IMR-90 (cell line): ENCODE data around the gene SLC25A21. TPM values are rescaled to one million over a fixed set of nuclear protein-coding genes. Genes with fewer than 3 reads are reported as not detected.
A peak's percentile ranks its signal among the peaks of the same experiment; 100 is the strongest.

Experiments
- ATAC-seq: fragments of 200-7000 bp; cut with Tn5 transposase; 2 replicates; pipeline ENCODE4 v1.9.1; 2020; ENCODE audit warnings: low read depth, mild to moderate bottlenecking, moderate library complexity
- BruUV-seq: library from RNA; stranded (reverse); fragments of 400-500 nt; replicated peaks from 2 replicates; lab custom pipeline; 2021; lab: Mats Ljungman, UMichigan
- CTCF ChIA-PET: fragments of 300-600 bp; formaldehyde crosslinking; extraction: SDS; loops from one replicate; lab custom pipeline; 2021; ENCODE audit warnings: antibody characterized with exemption; lab: Yijun Ruan, JAX
- POLR2A ChIA-PET: fragments of 300-600 bp; sonication (Branson Sonifier 250); formaldehyde crosslinking; loops from one replicate; lab custom pipeline; 2022; ENCODE audit warnings: antibody characterized with exemption; ENCODE audit not compliant: unreplicated experiment; lab: Charles Lee
- DNase-seq: peaks from one replicate; pipeline ENCODE4 v3.0.0; 2013
- H2AFZ ChIP-seq: replicated peaks from 2 replicates; pipeline ENCODE3; 2013; ENCODE audit warnings: low read length, mild to moderate bottlenecking; ENCODE audit not compliant: poor library complexity
- H2AK5ac ChIP-seq: 2 replicates; pipeline ENCODE4 v1.6.1; 2013; ENCODE audit warnings: low read depth, low read length, inconsistent platforms
- H2AK9ac ChIP-seq: replicated peaks from 2 replicates; pipeline ENCODE3; 2013; ENCODE audit warnings: mild to moderate bottlenecking, low read depth, low read length, moderate library complexity; ENCODE audit not compliant: poor library complexity
- H2BK120ac ChIP-seq: 2 replicates; pipeline ENCODE4 v1.6.1; 2013; ENCODE audit warnings: low read depth, low read length, inconsistent platforms
- H2BK15ac ChIP-seq: 3 replicates; pipeline ENCODE4 v1.6.1; 2013; ENCODE audit warnings: low read depth, low read length, inconsistent platforms
- H2BK20ac ChIP-seq: 2 replicates; pipeline ENCODE4 v1.6.1; 2013; ENCODE audit warnings: low read depth, mild to moderate bottlenecking, inconsistent platforms, low read length, moderate library complexity
- H2BK5ac ChIP-seq: 2 replicates; pipeline ENCODE4 v1.6.1; 2013; ENCODE audit warnings: mild to moderate bottlenecking, low read depth, low read length, inconsistent platforms; ENCODE audit not compliant: poor library complexity, severe bottlenecking
- H3K14ac ChIP-seq: replicated peaks from 2 replicates; pipeline ENCODE4 v1.6.1; 2013; ENCODE audit warnings: low read depth, low read length, inconsistent platforms
- H3K18ac ChIP-seq: 2 replicates; pipeline ENCODE4 v1.6.1; 2013; ENCODE audit warnings: low read depth, low read length, control low read depth
- H3K23ac ChIP-seq: 2 replicates; pipeline ENCODE4 v1.6.1; 2013; ENCODE audit warnings: low read depth, low read length, inconsistent platforms
- H3K27ac ChIP-seq: 2 replicates; pipeline ENCODE4 v1.5.1; 2013; ENCODE audit warnings: mild to moderate bottlenecking, control low read depth, low read length; ENCODE audit not compliant: insufficient read depth
- H3K27me3 ChIP-seq: 2 replicates; pipeline ENCODE4 v1.6.1; 2013; ENCODE audit warnings: low read length; ENCODE audit not compliant: control insufficient read depth, insufficient read depth
- H3K36me3 ChIP-seq: 2 replicates; pipeline ENCODE4 v1.6.1; 2013; ENCODE audit warnings: low read length, mixed read lengths; ENCODE audit not compliant: control insufficient read depth, insufficient read depth
- H3K4ac ChIP-seq: 2 replicates; pipeline ENCODE4 v1.6.1; 2013; ENCODE audit warnings: low read depth, low read length, inconsistent platforms
- H3K4me1 ChIP-seq: 2 replicates; pipeline ENCODE4 v1.6.1; 2013; ENCODE audit warnings: low read length, mixed read lengths; ENCODE audit not compliant: control insufficient read depth, insufficient read depth
- H3K4me2 ChIP-seq: 2 replicates; pipeline ENCODE4 v1.6.1; 2013; ENCODE audit warnings: low read depth, mild to moderate bottlenecking, control low read depth, low read length, moderate library complexity
- H3K4me3 ChIP-seq: 2 replicates; pipeline ENCODE4 v1.5.1; 2013; ENCODE audit warnings: low read depth, mild to moderate bottlenecking, control low read depth, low read length, moderate library complexity; ENCODE audit not compliant: insufficient read depth
- H3K56ac ChIP-seq: 2 replicates; pipeline ENCODE4 v1.6.1; 2013; ENCODE audit warnings: low read length, inconsistent platforms; ENCODE audit not compliant: insufficient read depth; ENCODE audit errors: extremely low read depth
- H3K79me1 ChIP-seq, 2 experiments: 2 replicates each; pipeline ENCODE4 v1.6.1; 2013; ENCODE audit warnings: low read length in 2 of 2, inconsistent platforms in 1 of 2, low read depth in 1 of 2
- H3K9ac ChIP-seq: 2 replicates; pipeline ENCODE4 v1.6.1; 2013; ENCODE audit warnings: low read depth, low read length, control low read depth
- H3K9me1 ChIP-seq: 2 replicates; pipeline ENCODE4 v1.6.1; 2013; ENCODE audit warnings: low read length, inconsistent platforms; ENCODE audit not compliant: insufficient read depth
- H3K9me3 ChIP-seq: 2 replicates; pipeline ENCODE4 v1.6.1; 2013; ENCODE audit warnings: low read length; ENCODE audit not compliant: control insufficient read depth, insufficient read depth
- H4K20me1 ChIP-seq: 2 replicates; pipeline ENCODE4 v1.6.1; 2013; ENCODE audit warnings: low read length, inconsistent platforms; ENCODE audit not compliant: insufficient read depth
- H4K5ac ChIP-seq: 2 replicates; pipeline ENCODE4 v1.6.1; 2013; ENCODE audit warnings: mild to moderate bottlenecking, low read depth, low read length, control low read depth
- H4K8ac ChIP-seq, 2 experiments: 2 replicates each; pipeline ENCODE4 v1.6.1; 2013; ENCODE audit warnings: low read depth in 2 of 2, low read length in 2 of 2, control low read depth in 1 of 2, inconsistent platforms in 1 of 2
- H4K91ac ChIP-seq: 2 replicates; pipeline ENCODE4 v1.6.1; 2013; ENCODE audit warnings: low read depth, low read length, inconsistent platforms; ENCODE audit not compliant: insufficient read depth
- BHLHE40 ChIP-seq: fragments of 150-350 bp; IDR thresholded peaks from 2 replicates; pipeline ENCODE4 v1.6.1; 2016; ENCODE audit warnings: mild to moderate bottlenecking, low read depth, low read length
- CEBPB ChIP-seq: IDR thresholded peaks from 2 replicates; pipeline ENCODE4 v1.6.1; 2012; ENCODE audit warnings: low read depth, low read length, improper control_type of control experiment
- CHD1 ChIP-seq: IDR thresholded peaks from 2 replicates; pipeline ENCODE4 v1.6.1; 2012; ENCODE audit warnings: low read depth, low read length, improper control_type of control experiment
- FOS ChIP-seq: fragments of 150-350 bp; IDR thresholded peaks from 2 replicates; pipeline ENCODE4 v1.6.1; 2016; ENCODE audit warnings: low read depth, low read length
- MAFK ChIP-seq: IDR thresholded peaks from 2 replicates; pipeline ENCODE4 v1.6.1; 2012; ENCODE audit warnings: low read depth, low read length, improper control_type of control experiment
- MAZ ChIP-seq: IDR thresholded peaks from 2 replicates; pipeline ENCODE4 v1.6.1; 2012; ENCODE audit warnings: low read depth, mild to moderate bottlenecking, low read length, improper control_type of control experiment, moderate library complexity, borderline replicate concordance
- MXI1 ChIP-seq: IDR thresholded peaks from 2 replicates; pipeline ENCODE4 v1.6.1; 2012; ENCODE audit warnings: low read depth, mild to moderate bottlenecking, low read length, moderate library complexity, borderline replicate concordance
- NFE2L2 ChIP-seq: fragments of 150-350 bp; IDR thresholded peaks from 2 replicates; pipeline ENCODE4 v1.6.1; 2016; ENCODE audit warnings: low read depth, mild to moderate bottlenecking, low read length
- POLR2A ChIP-seq: IDR thresholded peaks from 2 replicates; pipeline ENCODE4 v1.6.1; 2012; ENCODE audit warnings: mild to moderate bottlenecking, low read depth, low read length
- RAD21 ChIP-seq: IDR thresholded peaks from 2 replicates; pipeline ENCODE4 v1.6.1; 2012; ENCODE audit warnings: low read length, improper control_type of control experiment
- RCOR1 ChIP-seq: IDR thresholded peaks from 2 replicates; pipeline ENCODE4 v1.6.1; 2012; ENCODE audit warnings: mild to moderate bottlenecking, low read length, improper control_type of control experiment; ENCODE audit not compliant: insufficient replicate concordance
- RFX5 ChIP-seq: IDR thresholded peaks from 2 replicates; pipeline ENCODE4 v1.8.0; 2012; ENCODE audit warnings: low read depth, mild to moderate bottlenecking, low read length, moderate library complexity
- SMC3 ChIP-seq: fragments of 150-350 bp; IDR thresholded peaks from 2 replicates; pipeline ENCODE4 v1.6.1; 2016; ENCODE audit warnings: low read depth, mild to moderate bottlenecking, antibody characterized with exemption, low read length, moderate library complexity
- USF2 ChIP-seq: fragments of 150-350 bp; IDR thresholded peaks from 2 replicates; pipeline ENCODE4 v1.6.1; 2017; ENCODE audit warnings: mild to moderate bottlenecking, antibody characterized with exemption, low read length, low read depth
- WGBS, 2 experiments: methylation state at CpG; one replicate each; pipeline versions ENCODE4 v1.1.5 to v1.1.7; 2013; ENCODE audit warnings: missing lambda C conversion rate in 2 of 2; ENCODE audit not compliant: insufficient read length in 1 of 2; ENCODE audit errors: extremely low coverage in 2 of 2; 5-methylcytosine and 5-hydroxymethylcytosine counted together
- dilution Hi-C: fragments of 300-500 bp; cut with HindIII; formaldehyde crosslinking; loops from one replicate; pipeline ENCODE4 v1.14.3; 2018; ENCODE audit warnings: low sequenced_read_pairs; ENCODE audit not compliant: unreplicated experiment
- in situ Hi-C: fragments of 300-500 bp; cut with MboI; formaldehyde crosslinking; loops from 3 replicates; pipeline ENCODE4 v1.14.3; 2019; ENCODE audit warnings: low sequenced_read_pairs, inconsistent platforms, mixed read lengths
- intact Hi-C: fragments of 100-400 bp; cut with micrococcal nuclease; formaldehyde crosslinking; loops from 2 replicates; pipeline ENCODE4 v1.10.0; 2022
- polyA plus RNA-seq, 3 experiments: library from polyadenylated mRNA; depleted of rRNA; stranded (reverse); fragments of >200 nt; gene quantifications; 2 replicates each; pipeline ENCODE4 v1.2.3, GENCODE V29; 2012; ENCODE audit warnings: low replicate concordance in 1 of 3
- total RNA-seq: library from RNA; depleted of rRNA; stranded (reverse); fragments of >200 nt; gene quantifications from 2 replicates; pipeline ENCODE4 v1.2.3, GENCODE V29; 2012
- TF ChIP-seq, protein P1 (sequence below): conservative IDR thresholded peaks from 2 replicates; pipeline ENCODE4 v1.5.1; 2012; ENCODE audit warnings: mild to moderate bottlenecking, low read depth, low read length, improper control_type of control experiment
- TF ChIP-seq, protein P2 (sequence below): fragments of 150-350 bp; IDR thresholded peaks from 2 replicates; pipeline ENCODE4 v1.6.1; 2016; ENCODE audit warnings: low read depth, mild to moderate bottlenecking, low read length, moderate library complexity, borderline replicate concordance

SLC25A21 gene
- total and polyA plus RNA-seq, 2 of the 4 experiments (the other 2 are of a cell fraction), result 0.62 to 0.90 TPM

GRCh38 chr14:37047226-37047625 lies 125.2 kb downstream of the SLC25A21 start:
- Histone ChIP-seq H3K9ac (no peak overlapping the region), H3K4me2 (no peak overlapping the region), H3K56ac (no peak overlapping the region), H3K4me3 (no peak overlapping the region), H3K9me1 (no peaks in the 10 kb centered on the region), H4K91ac (no peak overlapping the region), H2AK5ac (no peak overlapping the region), H2BK120ac (no peak overlapping the region), H3K27me3 (no peaks in the 10 kb centered on the region), H3K4me1 (no peaks in the 10 kb centered on the region; the same call in 1 of the 2 replicates), H3K4ac (no peak overlapping the region), H4K8ac (no peak overlapping the region), H4K20me1 (no peaks in the 10 kb centered on the region), H3K9me3 (no peaks in the 10 kb centered on the region), H3K27ac (no peak overlapping the region), H3K79me1 (no peaks in the 10 kb centered on the region), H3K23ac (no peak overlapping the region), H2BK20ac (no peak overlapping the region), H2BK15ac (no peak overlapping the region), H3K14ac (no peak overlapping the region), H3K36me3 (no peaks in the 10 kb centered on the region), H2AK9ac (no peak overlapping the region), H2AFZ (no peak overlapping the region), H4K5ac (no peak overlapping the region), H2BK5ac (no peak overlapping the region), H3K18ac (peak overlapping the region; percentile 37; the same call in 1 of the 2 replicates)
- TF ChIP-seq RFX5 (no peak), BHLHE40 (no peak), RCOR1 (no peak), FOS (no peak), CEBPB (no peak), NFE2L2 (no peak), SMC3 (no peak), MAFK (no peak), RAD21 (no peak), CHD1 (no peak), POLR2A (no peak), USF2 (no peak), MAZ (no peak), MXI1 (no peak)
- TF ChIP-seq, protein P1, sequence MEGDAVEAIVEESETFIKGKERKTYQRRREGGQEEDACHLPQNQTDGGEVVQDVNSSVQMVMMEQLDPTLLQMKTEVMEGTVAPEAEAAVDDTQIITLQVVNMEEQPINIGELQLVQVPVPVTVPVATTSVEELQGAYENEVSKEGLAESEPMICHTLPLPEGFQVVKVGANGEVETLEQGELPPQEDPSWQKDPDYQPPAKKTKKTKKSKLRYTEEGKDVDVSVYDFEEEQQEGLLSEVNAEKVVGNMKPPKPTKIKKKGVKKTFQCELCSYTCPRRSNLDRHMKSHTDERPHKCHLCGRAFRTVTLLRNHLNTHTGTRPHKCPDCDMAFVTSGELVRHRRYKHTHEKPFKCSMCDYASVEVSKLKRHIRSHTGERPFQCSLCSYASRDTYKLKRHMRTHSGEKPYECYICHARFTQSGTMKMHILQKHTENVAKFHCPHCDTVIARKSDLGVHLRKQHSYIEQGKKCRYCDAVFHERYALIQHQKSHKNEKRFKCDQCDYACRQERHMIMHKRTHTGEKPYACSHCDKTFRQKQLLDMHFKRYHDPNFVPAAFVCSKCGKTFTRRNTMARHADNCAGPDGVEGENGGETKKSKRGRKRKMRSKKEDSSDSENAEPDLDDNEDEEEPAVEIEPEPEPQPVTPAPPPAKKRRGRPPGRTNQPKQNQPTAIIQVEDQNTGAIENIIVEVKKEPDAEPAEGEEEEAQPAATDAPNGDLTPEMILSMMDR, result no peak
- TF ChIP-seq, protein P2, sequence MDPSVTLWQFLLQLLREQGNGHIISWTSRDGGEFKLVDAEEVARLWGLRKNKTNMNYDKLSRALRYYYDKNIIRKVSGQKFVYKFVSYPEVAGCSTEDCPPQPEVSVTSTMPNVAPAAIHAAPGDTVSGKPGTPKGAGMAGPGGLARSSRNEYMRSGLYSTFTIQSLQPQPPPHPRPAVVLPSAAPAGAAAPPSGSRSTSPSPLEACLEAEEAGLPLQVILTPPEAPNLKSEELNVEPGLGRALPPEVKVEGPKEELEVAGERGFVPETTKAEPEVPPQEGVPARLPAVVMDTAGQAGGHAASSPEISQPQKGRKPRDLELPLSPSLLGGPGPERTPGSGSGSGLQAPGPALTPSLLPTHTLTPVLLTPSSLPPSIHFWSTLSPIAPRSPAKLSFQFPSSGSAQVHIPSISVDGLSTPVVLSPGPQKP, result no peak
- no TSS peak for BruUV-seq
- DNase-seq (no peak), ATAC-seq (no peak)
- intact Hi-C loops (no loop called here), in situ Hi-C loops (no loop called here), dilution Hi-C loops (no loop called here)
- POLR2A ChIA-PET, result no interaction called here
- WGBS, 2 experiments, result no CpG with 5 or more reads among the region's 4 CpGs
- CTCF ChIA-PET, result no interaction called here
